GM12878 (cell line): ENCODE data around the gene GAS2L1. TPM values are rescaled to one million over a fixed set of nuclear protein-coding genes. Genes with fewer than 3 reads are reported as not detected.

Experiments used
- ATAC-seq: fragments of 200-7000 bp; cut with Tn5 transposase; 3 replicates; pipeline ENCODE4 v1.9.1; 2020; ENCODE audit warnings: mild to moderate bottlenecking, moderate library complexity
- BruUV-seq: library from RNA; stranded (reverse); fragments of 400-500 nt; replicated peaks from 2 replicates; lab custom pipeline; 2021; lab: Mats Ljungman, UMichigan
- CTCF ChIA-PET: fragments of 300-600 bp; sonication (Branson Sonifier 250); formaldehyde crosslinking; extraction: SDS; loops from one replicate; lab custom pipeline; 2021; ENCODE audit warnings: inconsistent platforms; lab: Yijun Ruan, JAX
- POLR2A ChIA-PET: fragments of 350-600 bp; formaldehyde crosslinking; extraction: SDS; loops from one replicate; lab custom pipeline; 2021; ENCODE audit warnings: inconsistent platforms; lab: Charles Lee
- RAD21 ChIA-PET: fragments of 300-600 bp; sonication (Branson Sonifier 250); formaldehyde crosslinking; loops from one replicate; lab custom pipeline; 2023; ENCODE audit warnings: antibody characterized with exemption; ENCODE audit not compliant: unreplicated experiment; lab: Charles Lee
- SMC1A ChIA-PET: fragments of 300-600 bp; sonication (Branson Sonifier 250); formaldehyde crosslinking; loops from one replicate; lab custom pipeline; 2023; ENCODE audit not compliant: unreplicated experiment, uncharacterized antibody; lab: Charles Lee
- DNase-seq: peaks from one replicate; pipeline ENCODE4 v3.0.0-alpha.2; 2011; ENCODE audit warnings: low read depth, low spot score
- FAIRE-seq: peaks from 3 replicates; lab custom pipeline; 2011; peaks lifted over from hg19 to GRCh38; lab: Jason Lieb, UNC
- H2AFZ ChIP-seq: 2 replicates; pipeline ENCODE4 v1.6.0; 2011; ENCODE audit warnings: low read depth, low read length, control low read depth; ENCODE audit not compliant: control insufficient read depth
- H3K27ac ChIP-seq: 2 replicates; pipeline ENCODE4 v1.5.1; 2011; ENCODE audit warnings: control low read depth; ENCODE audit not compliant: control insufficient read depth, insufficient read depth
- H3K27me3 ChIP-seq, 2 experiments: replicated peaks in 1 of 2; 2 replicates each; pipeline versions ENCODE4 v1.6.0 to v1.6.1; 2011; ENCODE audit warnings: low read length in 1 of 2; ENCODE audit not compliant: control insufficient read depth in 2 of 2, insufficient read depth in 2 of 2
- H3K36me3 ChIP-seq, 2 experiments: 2 replicates each; pipeline ENCODE4 v1.5.1; 2011; ENCODE audit warnings: low read length in 1 of 2; ENCODE audit not compliant: control insufficient read depth in 2 of 2, insufficient read depth in 2 of 2
- H3K4me1 ChIP-seq: 2 replicates; pipeline ENCODE4 v1.6.1; 2011; ENCODE audit warnings: mild to moderate bottlenecking, low read length, moderate library complexity, mixed read lengths; ENCODE audit not compliant: control insufficient read depth, insufficient read depth
- H3K4me2 ChIP-seq: 2 replicates; pipeline ENCODE4 v1.6.0; 2011; ENCODE audit warnings: control low read depth; ENCODE audit not compliant: control insufficient read depth, insufficient read depth
- H3K4me3 ChIP-seq: fragments of 200-600 bp; sonication (generic); 2 replicates; pipeline ENCODE4 v1.5.1; 2016
- H3K79me2 ChIP-seq: 2 replicates; pipeline ENCODE4 v1.6.0; 2011; ENCODE audit warnings: low read length; ENCODE audit not compliant: control insufficient read depth, insufficient read depth
- H3K9ac ChIP-seq: 2 replicates; pipeline ENCODE4 v1.8.0; 2011; ENCODE audit warnings: low read length, control low read depth, mixed read lengths; ENCODE audit not compliant: control insufficient read depth, insufficient read depth
- H3K9me3 ChIP-seq: replicated peaks from 3 replicates; pipeline ENCODE4 v1.5.1; 2011; ENCODE audit warnings: mild to moderate bottlenecking, low read length; ENCODE audit not compliant: control insufficient read depth, insufficient read depth
- H4K20me1 ChIP-seq: 2 replicates; pipeline ENCODE4 v1.6.0; 2011; ENCODE audit not compliant: control insufficient read depth, insufficient read depth
- CHD2 ChIP-seq: IDR thresholded peaks from 2 replicates; pipeline ENCODE4 v1.6.1; 2011; ENCODE audit warnings: low read depth, low read length, improper control_type of control experiment, borderline replicate concordance
- ESRRA ChIP-seq: IDR thresholded peaks from 2 replicates; pipeline ENCODE4 v1.6.1; 2012; ENCODE audit warnings: mild to moderate bottlenecking, low read length, improper control_type of control experiment
- IKZF1 ChIP-seq: fragments of 450-650 bp; conservative IDR thresholded peaks from 2 replicates; pipeline ENCODE4 v1.6.1; 2017; ENCODE audit warnings: antibody characterized with exemption, mild to moderate bottlenecking
- IKZF2 ChIP-seq, 2 experiments: fragments of 450-650 bp; IDR thresholded peaks; 2 replicates each; pipeline ENCODE4 v1.6.1; 2017; ENCODE audit warnings: mild to moderate bottlenecking in 2 of 2, moderate library complexity in 2 of 2
- MTA2 ChIP-seq: fragments of 450-650 bp; IDR thresholded peaks from 2 replicates; pipeline ENCODE4 v1.6.1; 2016; ENCODE audit warnings: low read depth, mild to moderate bottlenecking, moderate library complexity
- MYB ChIP-seq: fragments of 150-350 bp; IDR thresholded peaks from 2 replicates; pipeline ENCODE4 v1.6.1; 2014; ENCODE audit warnings: mild to moderate bottlenecking, low read depth, low read length, borderline replicate concordance
- POLR2AphosphoS5 ChIP-seq: IDR thresholded peaks from 2 replicates; pipeline ENCODE4 v1.6.1; 2011; ENCODE audit warnings: mild to moderate bottlenecking, low read length, inconsistent platforms
- SPI1 ChIP-seq: IDR thresholded peaks from 2 replicates; pipeline ENCODE4 v1.6.1; 2011; ENCODE audit warnings: low read depth, mild to moderate bottlenecking, low read length, moderate library complexity, borderline replicate concordance; ENCODE audit not compliant: insufficient read depth
- STAT3 ChIP-seq: IDR thresholded peaks from 2 replicates; pipeline ENCODE4 v1.6.1; 2011; ENCODE audit warnings: low read depth, low read length, improper control_type of control experiment
- YBX1 ChIP-seq: fragments of 450-650 bp; IDR thresholded peaks from 2 replicates; pipeline ENCODE4 v1.6.1; 2016; ENCODE audit warnings: antibody characterized with exemption
- WGBS: methylation state at CpG from one replicate; pipeline ENCODE4 v1.1.6; 2016; ENCODE audit warnings: low lambda C conversion rate; ENCODE audit not compliant: insufficient replicate concordance, insufficient coverage; ENCODE audit errors: missing lambda C conversion rate; 5-methylcytosine and 5-hydroxymethylcytosine counted together
- in situ Hi-C: fragments of 300-500 bp; cut with MboI; formaldehyde crosslinking; loops from 9 replicates; pipeline ENCODE4 v1.14.3; 2018; ENCODE audit warnings: mixed read lengths
- intact Hi-C: fragments of 100-400 bp; cut with micrococcal nuclease; formaldehyde crosslinking; loops from one replicate; pipeline ENCODE4 v1.14.2; 2022; ENCODE audit not compliant: unreplicated experiment
- polyA plus RNA-seq, 11 experiments: library from polyadenylated mRNA; depleted of rRNA in 4 of 11; unstranded in 6 of 11; stranded (reverse) in 5 of 11; fragments of >200 nt; fragmentation: Nextera tagmentation in 4 of 11; fragmentation: Illumina TruSeq in 1 of 11; extraction: Ambion mirVana in 4 of 11; extraction: Trizol in 1 of 11; gene quantifications; 1 replicate in 1 of 11; 2 replicates in 10 of 11; pipeline versions ENCODE4 v1.2.1 to v1.2.3, GENCODE V29; 2011 to 2016; ENCODE audit warnings: inconsistent platforms in 2 of 11, missing spikeins in 2 of 11, low read depth in 1 of 11
- total RNA-seq, 4 experiments: library from RNA; depleted of rRNA in 3 of 4; stranded (reverse); fragments of >200 nt in 3 of 4; fragmentation: Illumina TruSeq in 1 of 4; extraction: Trizol in 1 of 4; gene quantifications; 2 replicates each; pipeline versions ENCODE4 v1.2.1 to v1.2.3, GENCODE V29; 2013 to 2021
- TF ChIP-seq, protein P1 (sequence below), 3 experiments: IDR thresholded peaks in 2 of 3; conservative IDR thresholded peaks in 1 of 3; 2 replicates each; pipeline ENCODE4 v1.5.1; 2011; ENCODE audit warnings: low read depth in 3 of 3, low read length in 3 of 3, mild to moderate bottlenecking in 3 of 3, control low read depth in 2 of 3, moderate library complexity in 2 of 3, inconsistent platforms in 1 of 3, mixed read lengths in 1 of 3; ENCODE audit not compliant: control insufficient read depth in 2 of 3, insufficient read depth in 1 of 3; ENCODE audit errors: extremely low read depth in 1 of 3
- TF ChIP-seq, protein P2 (sequence below): fragments of 450-650 bp; formaldehyde crosslinking; IDR thresholded peaks from 2 replicates; pipeline ENCODE4 v1.5.0; 2022; ENCODE audit warnings: mild to moderate bottlenecking, missing genetic modification characterization

GAS2L1 gene
- total and polyA plus RNA-seq, 10 of the 15 experiments (the other 5 are each of a cell fraction or from before 2014, with no cell fraction given), result 0.03 to 0.13 TPM; not detected in 8

DNA sequence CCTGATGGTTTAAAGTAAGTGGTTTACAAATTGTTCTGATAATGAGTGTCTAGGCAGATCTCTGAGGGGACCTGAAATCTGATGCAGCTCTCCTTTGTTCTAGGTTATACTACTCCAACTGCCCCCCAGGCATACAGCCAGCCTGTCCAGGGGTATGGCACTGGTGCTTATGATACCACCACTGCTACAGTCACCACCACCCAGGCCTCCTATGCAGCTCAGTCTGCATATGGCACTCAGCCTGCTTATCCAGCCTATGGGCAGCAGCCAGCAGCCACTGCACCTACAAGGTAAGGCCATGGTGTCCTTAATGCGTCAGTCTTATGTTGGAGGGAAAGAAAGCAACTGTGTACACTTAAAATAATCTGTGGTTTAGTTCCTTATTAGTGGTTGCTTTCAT, 28.5 kb upstream of the GAS2L1 start:
- Histone ChIP-seq H3K9ac (no peak overlapping the region), H3K27ac (no peak overlapping the region), H3K4me2 (no peak overlapping the region), H3K27me3 (no peaks in the 10 kb centered on the region), H3K4me1 (peaks cover 6% of the 10 kb centered on the region), H3K36me3 (peaks cover 28 to 60% of the 10 kb centered on the region in 2 experiments), H3K9me3 (no peaks in the 10 kb centered on the region), H2AFZ (no peak overlapping the region), H3K4me3 (no peak overlapping the region), H4K20me1 (peaks cover 7% of the 10 kb centered on the region; the same call in 1 of the 2 replicates), H3K79me2 (peaks cover 65% of the 10 kb centered on the region)
- peak; percentile 10; the same call in 2 of the 3 replicates for ATAC-seq
- in situ Hi-C loops, result no loop called here
- RAD21 ChIA-PET, result no interaction called here
- no peak for DNase-seq
- no peak for FAIRE-seq
- 100% methylated on average over 1 of the region's 1 CpG for WGBS
- CTCF ChIA-PET, result no interaction called here
- BruUV-seq, result no TSS peak
- SMC1A ChIA-PET, result interaction anchor here (0.7 to 2.2 kb wide), 3 partner anchors 8 to 161 kb away, joined by 3 to 8 read pairs (median 3); no protein-coding TSS in a partner anchor
- intact Hi-C loops, result no loop called here
- no peak for TF ChIP-seq SPI1
- TF ChIP-seq MYB, result no peak
- TF ChIP-seq POLR2AphosphoS5, result 0 out of 2 replicates have a peak, but pooled peaks have one; percentile 52
- TF ChIP-seq ESRRA, result no peak
- POLR2A ChIA-PET, result no interaction called here

DNA sequence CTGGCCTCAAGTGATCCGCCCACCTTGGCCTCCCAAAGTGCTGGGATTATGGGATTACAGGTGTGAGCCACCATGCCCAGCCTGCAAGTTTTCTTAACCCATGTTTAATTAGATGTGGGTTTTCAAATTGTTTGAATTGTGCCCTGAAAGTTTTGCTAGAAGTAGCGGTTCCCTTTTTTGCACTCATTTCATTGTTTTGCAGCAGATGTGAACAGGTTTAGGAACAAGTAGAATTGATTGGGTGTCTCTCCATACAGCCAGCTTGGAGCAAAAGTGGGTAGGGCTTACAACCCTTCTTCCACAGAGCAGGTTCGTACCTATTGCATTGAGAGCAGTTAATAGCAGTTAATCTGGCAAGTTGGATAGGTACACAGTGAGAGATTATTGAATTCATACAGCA, 22.3 kb upstream of the GAS2L1 start:
- SMC1A ChIA-PET, result no interaction called here
- ATAC-seq (peak; percentile 61), DNase-seq (no peak), FAIRE-seq (no peak)
- POLR2A ChIA-PET, result no interaction called here
- no TSS peak for BruUV-seq
- H3K9ac ChIP-seq, result no peak overlapping the region
- intact Hi-C loops (no loop called here), in situ Hi-C loops (no loop called here)
- H3K27ac ChIP-seq, result no peak overlapping the region
- H3K36me3 ChIP-seq, result peaks cover 21 to 63% of the 10 kb centered on the region in 2 experiments
- no peak overlapping the region for H3K4me3 ChIP-seq
- H3K79me2 ChIP-seq, result peaks cover 15% of the 10 kb centered on the region
- no peak overlapping the region for H2AFZ ChIP-seq
- RAD21 ChIA-PET, result no interaction called here
- WGBS, result 82% methylated on average over 3 of the region's 3 CpGs
- no peaks in the 10 kb centered on the region for H3K9me3 ChIP-seq
- H4K20me1 ChIP-seq, result peaks cover 11% of the 10 kb centered on the region; the same call in 1 of the 2 replicates
- peaks cover 6% of the 10 kb centered on the region for H3K4me1 ChIP-seq
- H3K4me2 ChIP-seq, result no peak overlapping the region
- H3K27me3 ChIP-seq, result no peaks in the 10 kb centered on the region
- CTCF ChIA-PET, result interaction anchor here (1.4 kb wide), 1 partner anchor 41 kb away, joined by 3 read pairs; no protein-coding TSS in a partner anchor
- TF ChIP-seq, protein P1, sequence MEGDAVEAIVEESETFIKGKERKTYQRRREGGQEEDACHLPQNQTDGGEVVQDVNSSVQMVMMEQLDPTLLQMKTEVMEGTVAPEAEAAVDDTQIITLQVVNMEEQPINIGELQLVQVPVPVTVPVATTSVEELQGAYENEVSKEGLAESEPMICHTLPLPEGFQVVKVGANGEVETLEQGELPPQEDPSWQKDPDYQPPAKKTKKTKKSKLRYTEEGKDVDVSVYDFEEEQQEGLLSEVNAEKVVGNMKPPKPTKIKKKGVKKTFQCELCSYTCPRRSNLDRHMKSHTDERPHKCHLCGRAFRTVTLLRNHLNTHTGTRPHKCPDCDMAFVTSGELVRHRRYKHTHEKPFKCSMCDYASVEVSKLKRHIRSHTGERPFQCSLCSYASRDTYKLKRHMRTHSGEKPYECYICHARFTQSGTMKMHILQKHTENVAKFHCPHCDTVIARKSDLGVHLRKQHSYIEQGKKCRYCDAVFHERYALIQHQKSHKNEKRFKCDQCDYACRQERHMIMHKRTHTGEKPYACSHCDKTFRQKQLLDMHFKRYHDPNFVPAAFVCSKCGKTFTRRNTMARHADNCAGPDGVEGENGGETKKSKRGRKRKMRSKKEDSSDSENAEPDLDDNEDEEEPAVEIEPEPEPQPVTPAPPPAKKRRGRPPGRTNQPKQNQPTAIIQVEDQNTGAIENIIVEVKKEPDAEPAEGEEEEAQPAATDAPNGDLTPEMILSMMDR (IDR thresholded peaks at IDR 0.05 in 2 of 3, conservative IDR thresholded peaks at IDR 0.05 in 1 of 3; ENCODE audit: control insufficient read depth in 2 of 3, extremely low read depth in 1 of 3, insufficient read depth in 1 of 3, low read depth in 3 of 3, low read length in 3 of 3), result no peak
- TF ChIP-seq IKZF2 (IDR thresholded peaks at IDR 0.05) (peak; percentile 56 to 57; a peak in 2 of 4 replicates), STAT3 (no peak), YBX1 (no peak), IKZF1 (peak; percentile 45), POLR2AphosphoS5 (peak; percentile 54; the same call in 1 of the 2 replicates), MTA2 (peak; percentile 81), CHD2 (no peak)
- TF ChIP-seq, protein P2, sequence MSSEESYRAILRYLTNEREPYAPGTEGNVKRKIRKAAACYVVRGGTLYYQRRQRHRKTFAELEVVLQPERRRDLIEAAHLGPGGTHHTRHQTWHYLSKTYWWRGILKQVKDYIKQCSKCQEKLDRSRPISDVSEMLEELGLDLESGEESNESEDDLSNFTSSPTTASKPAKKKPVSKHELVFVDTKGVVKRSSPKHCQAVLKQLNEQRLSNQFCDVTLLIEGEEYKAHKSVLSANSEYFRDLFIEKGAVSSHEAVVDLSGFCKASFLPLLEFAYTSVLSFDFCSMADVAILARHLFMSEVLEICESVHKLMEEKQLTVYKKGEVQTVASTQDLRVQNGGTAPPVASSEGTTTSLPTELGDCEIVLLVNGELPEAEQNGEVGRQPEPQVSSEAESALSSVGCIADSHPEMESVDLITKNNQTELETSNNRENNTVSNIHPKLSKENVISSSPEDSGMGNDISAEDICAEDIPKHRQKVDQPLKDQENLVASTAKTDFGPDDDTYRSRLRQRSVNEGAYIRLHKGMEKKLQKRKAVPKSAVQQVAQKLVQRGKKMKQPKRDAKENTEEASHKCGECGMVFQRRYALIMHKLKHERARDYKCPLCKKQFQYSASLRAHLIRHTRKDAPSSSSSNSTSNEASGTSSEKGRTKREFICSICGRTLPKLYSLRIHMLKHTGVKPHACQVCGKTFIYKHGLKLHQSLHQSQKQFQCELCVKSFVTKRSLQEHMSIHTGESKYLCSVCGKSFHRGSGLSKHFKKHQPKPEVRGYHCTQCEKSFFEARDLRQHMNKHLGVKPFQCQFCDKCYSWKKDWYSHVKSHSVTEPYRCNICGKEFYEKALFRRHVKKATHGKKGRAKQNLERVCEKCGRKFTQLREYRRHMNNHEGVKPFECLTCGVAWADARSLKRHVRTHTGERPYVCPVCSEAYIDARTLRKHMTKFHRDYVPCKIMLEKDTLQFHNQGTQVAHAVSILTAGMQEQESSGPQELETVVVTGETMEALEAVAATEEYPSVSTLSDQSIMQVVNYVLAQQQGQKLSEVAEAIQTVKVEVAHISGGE (CRISPR knock-in tag), result no peak
